Right lobe of liver (tissue), 4 donors: ENCODE measurements around the gene PTPN18.
"Not testable (repeated sequence)": the region's sequence is repeated elsewhere in the genome, so short reads cannot be mapped to it uniquely, and the experiment has no call there.

ENCODE experiments used
- CTCF ChIP-seq, 4 donors: fragments of 200-600 bp in 3 of 4; fragments of 450-650 bp in 1 of 4; IDR thresholded peaks; one replicate each; pipeline versions ENCODE4 v1.5.1 to v1.8.0; 2016 to 2022; ENCODE audit warnings: antibody characterized with exemption in 4 of 4, mild to moderate bottlenecking in 2 of 4
- POLR2A ChIP-seq: fragments of 450-650 bp; IDR thresholded peaks from one replicate; pipeline ENCODE4 v1.6.1; 2017; ENCODE audit warnings: antibody characterized with exemption, mild to moderate bottlenecking
- donor health status: DM: no; HTN: no; CAD: no.
- donor health status: DM: no; HTN: no; CAD: no.
- donor health status: DM: no; HTN: yes; CAD: no.

DNA sequence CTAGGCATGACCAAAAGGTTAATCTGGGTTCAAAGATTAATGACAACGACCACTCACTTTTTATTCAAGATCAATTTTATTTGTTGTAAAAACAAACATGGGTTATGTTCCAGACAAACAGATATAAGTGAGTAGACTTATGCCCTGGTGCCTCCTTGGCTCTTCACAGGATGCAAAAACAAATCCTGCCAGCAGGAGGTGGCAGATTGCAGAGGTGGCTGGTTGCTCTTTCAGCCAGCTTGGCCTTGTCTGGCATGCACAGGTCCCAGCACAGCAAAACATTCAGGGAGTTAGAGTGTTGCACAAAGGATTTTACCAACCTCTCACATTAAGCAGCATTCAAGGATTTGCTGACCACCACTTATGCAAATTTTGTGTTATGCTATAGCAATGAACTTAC, 60.8 kb downstream of the PTPN18 start:
- TF ChIP-seq CTCF (IDR thresholded peaks at IDR 0.05); POLR2A: not testable (repeated sequence)
